Lower leg skin (tissue), 4 donors: ENCODE measurements around the gene LRRC46. TPM values are rescaled to one million over a fixed set of nuclear protein-coding genes. Genes with fewer than 3 reads are reported as not detected.

Experiments
- DNase-seq, 2 donors: peaks; one replicate each; pipeline ENCODE4 v3.0.0-alpha.2; 2019; ENCODE audit warnings: low spot score in 2 of 2
- H3K4me3 ChIP-seq: fragments of 200-600 bp; sonication (generic); 2 replicates; pipeline ENCODE4 v1.5.1; 2017; ENCODE audit warnings: mild to moderate bottlenecking, low read depth; ENCODE audit not compliant: poor library complexity, severe bottlenecking
- CTCF ChIP-seq, 3 donors: fragments of 450-650 bp; IDR thresholded peaks; one replicate each; pipeline ENCODE4 v1.5.1; 2016; ENCODE audit warnings: antibody characterized with exemption in 3 of 3, mild to moderate bottlenecking in 3 of 3, moderate library complexity in 2 of 3
- POLR2A ChIP-seq, 2 donors: fragments of 450-650 bp; IDR thresholded peaks; one replicate each; pipeline ENCODE4 v1.6.1; 2016 to 2017; ENCODE audit warnings: antibody characterized with exemption in 2 of 2, mild to moderate bottlenecking in 1 of 2, moderate library complexity in 1 of 2
- WGBS, 2 donors: methylation state at CpG; one replicate each; pipeline ENCODE4 v1.1.5; 2018; 5-methylcytosine and 5-hydroxymethylcytosine counted together
- intact Hi-C: fragments of 100-400 bp; cut with DNase I; formaldehyde crosslinking; loops from one replicate; pipeline ENCODE4 v1.15.0; 2023; ENCODE audit warnings: low total_unique reads
- total RNA-seq, 4 donors: library from RNA; depleted of rRNA; stranded (reverse); fragments of >200 nt; gene quantifications; one replicate each; pipeline ENCODE4 v1.1.0, GENCODE V29; 2016

LRRC46 gene
- total RNA-seq, 4 donors from 2014 or later: not detected

GRCh38 chr17:47884427-47884740 is 52.9 kb downstream of the LRRC46 start:
- DNase-seq: no peak
- no peak overlapping the region for H3K4me3 ChIP-seq
- intact Hi-C loops: no loop called here
- 20 to 39% methylated on average over 5 of the region's 5 CpGs for WGBS, 2 donors
- no peak for TF ChIP-seq POLR2A (IDR thresholded peaks at IDR 0.05)
- no peak for TF ChIP-seq CTCF (IDR thresholded peaks at IDR 0.05)

GRCh38 chr17:47884905-47885730 is 53.6 kb downstream of the LRRC46 start:
- TF ChIP-seq POLR2A (IDR thresholded peaks at IDR 0.05) (no peak), CTCF (IDR thresholded peaks at IDR 0.05) (no peak)
- WGBS, 2 donors: 35 to 41% methylated on average over 11 of the region's 11 CpGs
- intact Hi-C loops: no loop called here
- DNase-seq: no peak
- H3K4me3 ChIP-seq: no peak overlapping the region

Other genes with a start within 250 kb of the LRRC46 start
- 100 to 1,000 TPM; 114 to 189 (median 124) TPM for gene KPNB1, start 181.8 kb upstream of the LRRC46 start, total RNA-seq
- gene TBKBP1, start 137.5 kb upstream of the LRRC46 start, total RNA-seq: 10 to 100 TPM in 2 of 4 donors, 1 to 10 TPM in 2; 7.1 to 14.7 (median 9.3) TPM
- gene TBX21, start 98.4 kb upstream of the LRRC46 start, total RNA-seq: 1 to 10 TPM in 2 of 4 donors, under 1 TPM in 1, not detected in 1; 0.12 to 1.9 (median 1.2) TPM
- 1 to 10 TPM; 1.1 to 8.4 (median 1.8) TPM for gene OSBPL7, start 9.9 kb upstream of the LRRC46 start, total RNA-seq
- gene MRPL10, start 129 bp upstream of the LRRC46 start, total RNA-seq: 10 to 100 TPM; 25.3 to 35.4 (median 30.2) TPM
- 10 to 100 TPM; 23.1 to 37.9 (median 28.3) TPM for gene SCRN2, start 9.6 kb downstream of the LRRC46 start, total RNA-seq
- 10 to 100 TPM; 21.9 to 29.9 (median 24.7) TPM for gene SP6, start 19.5 kb downstream of the LRRC46 start, total RNA-seq
- gene SP2, start 64.6 kb downstream of the LRRC46 start, total RNA-seq: 10 to 100 TPM in 2 of 4 donors, 1 to 10 TPM in 2; 5.1 to 12.6 (median 8.1) TPM
- gene PNPO, start 109.9 kb downstream of the LRRC46 start, total RNA-seq: 10 to 100 TPM; 20.2 to 36.8 (median 30.3) TPM
- gene PRR15L, start 126.2 kb downstream of the LRRC46 start, total RNA-seq: 10 to 100 TPM in 3 of 4 donors, 1 to 10 TPM in 1; 9.9 to 45.1 (median 24.3) TPM
- gene CDK5RAP3, start 139.4 kb downstream of the LRRC46 start, total RNA-seq: 100 to 1,000 TPM in 3 of 4 donors, 10 to 100 TPM in 1; 95.8 to 115 (median 107) TPM
- 10 to 100 TPM in 3 of 4 donors, 1 to 10 TPM in 1; 9.1 to 16.9 (median 12.9) TPM for gene COPZ2, start 206.1 kb downstream of the LRRC46 start, total RNA-seq
- gene NFE2L1, start 216.7 kb downstream of the LRRC46 start, total RNA-seq: 100 to 1,000 TPM in 3 of 4 donors, 10 to 100 TPM in 1; 97.2 to 158 (median 117) TPM